GM18498 (cell line): ENCODE measurements around the gene TMEM143.
A peak's percentile ranks its signal among the peaks of the same experiment; 100 is the strongest.
"Not testable (repeated sequence)": the region's sequence is repeated elsewhere in the genome, so short reads cannot be mapped to it uniquely, and the experiment has no call there.

Source experiments
- ATAC-seq: cut with Tn5 transposase; IDR thresholded peaks from one replicate; pipeline ENCODE4 v1.9.1; 2021; ENCODE audit warnings: mild to moderate bottlenecking, moderate library complexity; ENCODE audit not compliant: unreplicated experiment

Gene TMEM143

DNA sequence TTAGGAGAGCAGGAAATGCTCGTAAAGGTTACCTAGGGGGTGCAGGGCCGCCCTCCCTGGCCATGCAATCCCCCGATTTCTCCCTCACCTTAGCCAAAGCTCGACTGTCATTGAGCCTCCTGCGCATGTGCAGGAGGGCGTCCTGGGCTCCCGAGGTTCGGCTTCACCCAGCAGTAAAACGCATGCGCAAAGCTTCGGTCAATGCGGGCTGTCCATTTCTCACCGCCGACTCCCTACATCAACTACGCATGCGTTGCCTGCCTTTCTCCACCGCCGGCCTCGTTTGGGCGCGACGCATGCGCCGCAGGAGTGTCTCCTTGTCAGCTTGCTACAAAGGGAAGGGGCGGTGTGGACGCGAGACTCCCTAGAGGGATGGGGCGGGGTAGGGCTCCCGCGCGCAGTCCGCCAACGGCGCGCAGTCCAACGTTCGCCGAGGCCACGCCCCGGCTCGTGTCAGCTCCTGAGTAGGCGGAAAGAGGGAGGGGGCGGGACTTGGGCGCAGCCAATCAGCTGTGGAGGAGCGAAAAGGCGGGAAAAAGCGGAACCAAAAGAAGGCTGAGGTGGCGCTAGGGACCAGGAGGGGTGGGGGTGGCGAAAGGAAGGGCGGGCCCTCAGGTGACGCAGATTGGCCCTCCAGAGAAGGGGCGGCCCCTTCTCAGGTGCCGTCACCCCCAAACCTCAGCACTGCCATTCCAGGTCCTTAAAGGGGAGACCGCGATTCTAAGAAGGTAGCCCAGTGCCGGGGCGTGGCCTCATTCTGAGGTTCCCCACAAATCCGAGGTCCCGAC is at the start of gene TMEM143, which contains the start of gene SYNGR4:
TSS of gene TMEM143 (minus strand) at position 131 of the 788 bp plus-strand sequence. CDS start at position 111, 20 bp downstream.
TSS of gene SYNGR4 (plus strand) at position 558 of the 788 bp plus-strand sequence. CDS start 1,476 bp downstream, outside the sequence.
- peak; percentile 84 for ATAC-seq

DNA sequence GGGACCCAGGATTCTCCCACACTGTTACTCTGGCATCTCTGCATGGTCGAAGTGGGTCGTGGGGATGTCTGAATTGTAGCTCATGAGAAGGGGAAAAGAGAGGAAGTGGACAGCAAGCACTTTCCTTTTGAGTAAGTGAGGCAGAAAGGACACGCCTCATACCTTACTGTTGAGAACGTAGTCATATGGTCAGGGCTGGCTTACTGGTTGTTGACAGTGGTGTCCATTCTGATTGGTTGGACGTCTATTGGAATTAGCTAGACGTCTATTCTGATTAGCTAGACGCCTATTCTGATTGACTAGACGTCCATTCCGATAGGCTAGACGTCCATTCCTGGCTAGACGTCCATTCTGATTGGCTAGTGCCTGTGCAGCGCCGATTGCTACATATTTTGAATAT is 42.1 kb upstream of the TMEM143 start:
- no peak for ATAC-seq

DNA sequence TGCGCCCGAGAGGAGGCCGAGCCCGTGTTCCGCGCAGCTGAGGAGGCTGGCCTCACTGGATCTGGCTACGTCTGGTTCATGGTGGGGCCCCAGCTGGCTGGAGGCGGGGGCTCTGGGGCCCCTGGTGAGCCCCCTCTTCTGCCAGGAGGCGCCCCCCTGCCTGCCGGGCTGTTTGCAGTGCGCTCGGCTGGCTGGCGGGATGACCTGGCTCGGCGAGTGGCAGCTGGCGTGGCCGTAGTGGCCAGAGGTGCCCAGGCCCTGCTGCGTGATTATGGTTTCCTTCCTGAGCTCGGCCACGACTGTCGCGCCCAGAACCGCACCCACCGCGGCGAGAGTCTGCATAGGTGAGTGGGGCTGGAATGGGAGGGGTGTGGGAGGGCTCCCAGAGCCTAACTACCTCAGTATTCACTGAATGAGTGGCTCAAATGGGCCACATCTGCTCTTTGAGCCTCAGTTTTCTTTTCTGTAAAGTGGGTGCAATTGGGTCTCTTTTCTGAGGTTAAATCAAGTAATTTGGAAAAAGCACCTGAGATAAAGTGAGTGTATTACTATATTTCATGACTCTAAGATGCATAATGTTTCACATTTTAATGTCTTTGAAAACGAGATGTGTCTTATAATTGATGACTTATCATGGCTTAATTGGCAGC is 41.4 kb upstream of the TMEM143 start:
- ATAC-seq, result no peak

DNA sequence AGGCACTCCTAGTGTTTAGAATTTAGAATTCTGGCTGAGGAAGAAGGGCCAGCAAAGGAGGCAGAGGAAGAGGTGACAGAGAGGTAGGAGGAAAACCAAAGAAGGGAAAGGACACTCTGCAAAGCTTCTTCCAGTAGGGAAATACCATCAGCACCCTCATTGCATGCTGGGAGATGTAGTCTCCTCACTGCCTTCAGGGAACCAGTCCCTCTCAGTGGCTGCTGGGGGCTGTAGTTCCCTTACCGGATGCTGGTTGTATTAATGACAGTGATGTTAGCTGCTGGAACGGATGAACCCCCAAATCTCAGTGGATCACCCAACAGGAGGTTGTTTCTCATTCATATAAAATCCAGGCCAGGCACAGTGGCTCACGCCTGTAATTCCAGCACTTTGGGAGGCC is 39.9 kb upstream of the TMEM143 start:
- peak; percentile 72 for ATAC-seq

DNA sequence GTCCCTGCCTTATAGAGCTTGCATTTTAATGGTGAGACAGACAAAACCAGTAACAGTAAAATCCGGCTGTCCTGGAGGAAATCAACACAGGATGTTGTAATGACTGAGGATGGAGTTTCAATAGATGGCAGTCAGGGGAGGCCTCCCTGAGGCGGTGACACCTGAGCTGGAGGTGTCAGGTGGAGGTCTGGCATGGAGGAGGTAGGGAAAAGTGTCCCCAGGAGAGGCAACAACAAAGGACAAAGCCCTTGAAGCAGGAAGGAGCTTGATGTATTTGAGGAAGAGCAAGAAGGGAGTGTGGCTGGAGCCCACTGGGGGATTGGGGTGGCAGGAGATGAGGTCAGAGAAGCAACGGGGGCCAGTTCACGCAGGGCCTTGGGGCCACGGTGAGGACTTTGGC is 37.5 kb upstream of the TMEM143 start:
- no peak for ATAC-seq

DNA sequence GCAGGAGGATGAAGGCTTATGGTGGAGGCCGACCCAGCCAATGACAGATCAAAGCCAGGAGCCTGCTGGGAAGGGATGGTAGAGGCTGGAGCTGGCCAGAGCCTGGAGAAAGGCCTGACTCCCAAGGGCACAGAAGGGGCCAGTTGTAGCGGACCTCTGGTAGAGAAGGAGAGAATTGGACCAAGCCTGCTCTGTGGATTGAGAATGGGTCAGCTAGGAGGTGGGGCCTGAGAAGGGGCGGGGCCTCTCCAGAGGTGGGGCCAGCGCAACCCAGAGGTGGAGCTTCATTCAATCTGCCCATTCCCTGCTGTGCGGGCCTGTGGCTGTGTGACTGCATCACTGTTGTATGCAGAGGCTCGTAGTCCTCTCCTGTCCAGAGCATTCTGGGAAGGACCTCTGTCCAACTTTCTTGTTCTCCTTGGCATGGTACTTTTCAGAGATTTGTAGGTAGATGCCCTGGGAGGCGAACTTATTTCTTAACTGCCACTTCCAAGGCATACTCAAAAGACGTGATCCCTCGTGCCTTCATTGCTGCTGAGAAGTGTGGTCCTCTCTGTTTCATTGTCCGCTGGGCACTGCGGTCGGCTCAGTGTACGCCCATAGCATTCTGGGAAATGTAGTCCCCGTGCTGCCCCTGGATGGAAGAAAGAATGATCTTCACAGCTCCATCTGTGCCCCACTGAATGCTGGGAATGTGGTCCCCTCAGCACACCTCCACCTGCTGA is 36.4 kb upstream of the TMEM143 start:
- no peak for ATAC-seq

DNA sequence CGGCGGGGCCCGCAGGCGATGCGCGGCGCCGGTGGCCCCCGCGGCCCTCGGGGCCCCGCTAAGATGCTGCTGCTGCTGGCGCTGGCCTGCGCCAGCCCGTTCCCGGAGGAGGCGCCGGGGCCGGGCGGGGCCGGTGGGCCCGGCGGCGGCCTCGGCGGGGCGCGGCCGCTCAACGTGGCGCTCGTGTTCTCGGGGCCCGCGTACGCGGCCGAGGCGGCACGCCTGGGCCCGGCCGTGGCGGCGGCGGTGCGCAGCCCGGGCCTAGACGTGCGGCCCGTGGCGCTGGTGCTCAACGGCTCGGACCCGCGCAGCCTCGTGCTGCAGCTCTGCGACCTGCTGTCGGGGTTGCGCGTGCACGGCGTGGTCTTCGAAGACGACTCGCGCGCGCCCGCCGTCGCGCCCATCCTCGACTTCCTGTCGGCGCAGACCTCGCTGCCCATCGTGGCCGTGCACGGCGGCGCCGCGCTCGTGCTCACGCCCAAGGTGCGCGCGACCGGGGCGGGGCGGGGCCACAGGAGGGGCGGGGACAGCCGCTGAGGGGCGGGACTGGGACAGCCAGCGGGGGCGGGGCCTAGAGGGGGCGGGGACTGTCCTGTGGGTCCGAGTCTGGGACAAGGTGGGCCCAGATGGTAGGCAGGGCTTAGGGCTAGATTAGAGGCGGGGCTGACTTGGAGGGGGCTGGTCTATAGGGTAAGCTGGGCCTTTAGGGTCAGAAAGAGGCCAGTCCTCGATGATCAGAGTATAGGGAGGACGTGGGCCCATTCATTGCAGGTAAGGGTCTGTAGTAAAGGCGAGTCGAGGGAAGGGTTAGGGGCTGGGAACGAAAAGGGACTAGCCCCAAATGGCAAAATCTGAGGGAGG is 34.9 kb upstream of the TMEM143 start:
- ATAC-seq, result no peak

DNA sequence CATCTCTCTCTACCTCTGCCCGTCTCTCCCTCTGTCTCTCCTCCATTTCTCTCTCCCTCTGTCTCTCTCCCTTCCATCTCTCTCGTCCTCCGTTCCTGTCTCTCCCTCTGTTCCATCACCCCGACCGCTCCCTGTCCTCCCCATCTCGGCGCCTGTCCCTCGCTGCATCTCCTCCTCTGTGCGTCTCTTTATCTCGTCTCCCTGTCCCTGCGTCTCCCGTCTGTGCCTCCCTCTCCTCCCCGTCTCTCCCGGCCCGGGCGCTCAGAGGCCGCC is 34.3 kb upstream of the TMEM143 start:
- no peak for ATAC-seq

DNA sequence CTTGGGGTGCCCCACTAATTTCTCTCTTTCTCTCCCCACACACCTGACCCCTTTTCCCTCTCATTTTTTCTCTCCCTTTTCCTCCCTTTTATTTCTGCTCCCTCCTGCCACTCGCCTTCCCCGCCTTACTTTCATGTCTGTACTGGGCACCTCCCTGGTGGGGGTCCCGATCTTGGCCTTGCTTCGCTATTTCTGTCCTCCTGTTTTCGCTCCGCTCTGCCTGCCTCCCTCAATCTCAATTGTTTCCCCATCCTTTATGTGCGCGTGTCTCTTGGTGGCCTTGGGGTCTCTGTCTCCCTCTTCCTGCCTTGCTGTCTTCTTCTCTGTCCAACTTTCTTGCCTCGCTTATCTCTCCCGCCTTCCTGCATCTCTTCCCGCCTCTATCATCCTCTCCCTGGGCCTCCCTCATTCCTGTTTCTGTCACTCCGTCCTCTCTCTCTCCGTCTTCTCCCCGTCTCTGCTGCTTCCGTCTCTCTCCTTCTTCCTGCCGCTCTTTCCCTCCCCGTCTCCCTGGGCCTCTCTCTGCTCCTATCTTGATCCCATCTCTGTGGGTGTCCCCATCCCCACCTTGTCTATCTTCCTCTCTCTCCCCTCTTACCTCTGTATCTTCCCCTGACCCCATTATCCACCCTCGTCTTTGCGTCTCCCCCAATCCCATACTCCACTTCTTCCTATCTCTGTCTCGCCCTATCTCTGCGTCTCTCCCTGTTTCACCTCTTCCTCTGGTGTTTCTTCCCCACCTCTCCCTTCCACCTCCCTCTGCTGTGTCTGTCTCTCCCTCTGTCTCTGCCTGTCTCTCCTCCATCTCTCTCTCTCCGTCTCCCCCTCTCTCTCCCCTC is 33.7 kb upstream of the TMEM143 start:
- no peak for ATAC-seq

DNA sequence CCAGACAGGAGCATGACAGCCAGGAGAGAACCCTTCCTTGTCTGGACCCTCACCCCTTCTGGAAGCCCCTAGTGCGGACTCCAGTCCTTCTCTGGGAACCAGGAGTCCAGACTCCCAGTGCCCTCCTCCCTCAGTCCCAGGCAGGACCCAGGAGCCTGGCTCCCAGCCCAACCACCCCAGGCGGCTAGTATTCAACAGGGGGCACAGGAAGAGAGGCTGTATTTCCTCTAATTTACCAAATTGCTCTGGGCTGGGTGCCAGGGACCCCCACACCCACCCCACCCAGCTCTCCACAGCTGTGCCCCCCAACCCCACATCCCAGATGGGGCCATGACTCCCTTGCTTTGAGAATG is 33.1 kb upstream of the TMEM143 start:
- no peak for ATAC-seq

DNA sequence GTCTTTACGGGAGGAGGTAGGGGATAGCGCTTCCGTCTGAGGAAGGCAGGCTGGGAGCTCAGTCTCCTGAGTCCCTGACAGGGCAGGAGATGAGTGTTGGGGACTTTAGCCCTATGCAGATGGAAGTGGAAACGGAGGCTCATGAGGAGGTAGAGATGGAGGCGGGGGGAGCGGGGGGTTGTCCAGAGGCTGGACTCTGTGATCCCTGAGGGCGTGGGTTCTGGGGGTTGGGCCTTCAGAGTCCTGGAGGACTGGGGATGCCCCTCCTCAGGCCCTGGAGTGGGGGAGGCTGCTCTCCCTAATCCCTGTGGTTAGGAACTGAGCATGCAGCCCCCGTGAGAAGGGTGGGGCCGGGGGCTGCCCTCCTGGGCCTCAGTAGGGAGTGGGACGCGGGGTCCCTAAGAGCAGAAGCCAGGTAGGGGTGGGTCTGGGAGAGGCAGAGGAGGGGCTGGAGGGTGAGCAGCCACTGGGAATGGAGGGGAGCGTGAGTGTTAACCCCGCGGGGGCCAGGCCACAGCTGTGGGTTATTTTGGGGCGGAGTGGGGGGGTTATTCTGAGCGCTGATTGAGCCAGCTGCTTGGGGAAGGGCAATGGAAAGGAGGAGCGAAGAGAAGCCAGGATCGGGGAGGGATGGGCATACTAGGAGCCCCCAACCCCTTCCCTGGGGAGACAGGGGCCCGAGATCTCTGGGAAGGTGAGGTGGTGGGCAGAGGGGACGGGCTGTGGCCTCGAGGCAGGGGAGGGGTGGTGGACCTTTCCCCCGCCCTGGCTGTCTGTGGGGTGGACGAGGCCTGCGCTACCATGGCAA is 32.5 kb upstream of the TMEM143 start:
- no peak for ATAC-seq

DNA sequence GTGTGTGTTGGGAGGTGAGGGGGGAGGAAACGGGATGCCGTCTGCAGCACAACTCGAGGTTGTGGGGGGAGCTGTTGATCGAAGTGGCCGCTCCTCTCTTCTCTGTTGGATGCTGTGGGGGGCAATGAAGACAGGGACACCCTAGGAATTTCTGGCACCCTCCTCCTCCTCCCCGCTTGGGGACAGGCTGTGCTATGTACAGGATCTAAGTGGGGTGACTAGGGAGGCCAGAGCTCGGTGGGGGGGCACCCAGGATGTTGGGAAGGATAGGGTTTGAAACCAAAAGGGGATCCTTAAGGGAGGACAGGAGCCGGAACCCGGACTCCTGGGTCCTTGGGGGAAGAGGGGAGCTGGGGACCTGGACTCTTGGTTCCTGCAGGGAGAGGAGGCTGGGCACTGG is 31.8 kb upstream of the TMEM143 start:
- ATAC-seq, result no peak

DNA sequence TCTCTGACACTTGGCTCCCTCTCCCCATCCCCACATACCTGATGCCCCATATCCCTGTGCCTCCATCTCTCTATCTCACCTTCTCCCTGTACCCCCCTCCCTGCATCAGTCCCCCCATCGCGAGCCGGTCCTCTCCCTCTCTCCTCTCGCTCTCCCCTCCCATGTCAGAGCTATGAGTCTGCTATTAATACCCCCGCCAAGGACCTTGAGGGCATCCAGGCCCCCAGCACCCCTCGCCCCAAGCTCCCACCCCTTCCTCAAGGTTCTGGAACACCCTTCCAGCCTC is 31.4 kb upstream of the TMEM143 start:
- no peak for ATAC-seq

DNA sequence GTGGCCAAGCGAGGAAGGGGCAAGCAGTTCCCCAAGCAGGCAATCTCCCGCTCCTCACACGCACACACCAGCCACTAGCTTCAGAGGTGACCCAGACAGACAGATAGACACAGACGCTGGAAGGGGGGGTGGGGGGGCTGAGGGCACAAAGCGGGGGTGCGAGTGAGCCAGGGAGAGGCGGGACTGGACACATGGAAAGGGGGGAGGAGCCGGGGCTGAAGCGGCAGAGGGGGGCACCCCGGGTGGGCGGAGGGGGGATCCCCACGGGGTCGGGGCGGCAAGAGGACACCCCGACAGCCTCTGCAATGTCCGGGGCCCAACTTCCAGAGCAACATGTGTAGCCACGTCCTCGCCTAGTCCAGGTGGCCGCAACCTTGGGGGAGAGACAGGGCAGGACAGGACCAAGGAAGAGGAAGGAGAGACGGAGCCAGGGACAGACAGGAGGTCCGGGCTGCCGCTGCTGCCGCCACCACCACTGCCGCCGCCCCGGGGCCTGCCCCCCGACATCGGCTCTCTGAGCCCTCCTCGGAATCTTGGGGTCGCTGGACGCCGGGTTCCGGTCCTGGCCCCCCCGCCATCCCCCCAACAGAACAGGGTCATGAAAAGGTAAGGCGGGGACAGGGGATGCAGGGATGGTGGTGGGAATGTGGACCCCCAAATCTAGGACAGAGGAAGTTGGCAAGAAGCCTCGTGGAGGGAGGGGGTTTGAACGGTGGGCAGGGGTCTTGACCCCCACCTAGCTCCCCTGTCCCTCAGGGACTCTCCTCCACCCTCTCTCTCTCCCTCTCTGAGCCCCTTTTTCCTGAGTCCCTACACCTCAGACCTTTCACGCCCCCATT is 30.8 kb upstream of the TMEM143 start:
- no peak for ATAC-seq

DNA sequence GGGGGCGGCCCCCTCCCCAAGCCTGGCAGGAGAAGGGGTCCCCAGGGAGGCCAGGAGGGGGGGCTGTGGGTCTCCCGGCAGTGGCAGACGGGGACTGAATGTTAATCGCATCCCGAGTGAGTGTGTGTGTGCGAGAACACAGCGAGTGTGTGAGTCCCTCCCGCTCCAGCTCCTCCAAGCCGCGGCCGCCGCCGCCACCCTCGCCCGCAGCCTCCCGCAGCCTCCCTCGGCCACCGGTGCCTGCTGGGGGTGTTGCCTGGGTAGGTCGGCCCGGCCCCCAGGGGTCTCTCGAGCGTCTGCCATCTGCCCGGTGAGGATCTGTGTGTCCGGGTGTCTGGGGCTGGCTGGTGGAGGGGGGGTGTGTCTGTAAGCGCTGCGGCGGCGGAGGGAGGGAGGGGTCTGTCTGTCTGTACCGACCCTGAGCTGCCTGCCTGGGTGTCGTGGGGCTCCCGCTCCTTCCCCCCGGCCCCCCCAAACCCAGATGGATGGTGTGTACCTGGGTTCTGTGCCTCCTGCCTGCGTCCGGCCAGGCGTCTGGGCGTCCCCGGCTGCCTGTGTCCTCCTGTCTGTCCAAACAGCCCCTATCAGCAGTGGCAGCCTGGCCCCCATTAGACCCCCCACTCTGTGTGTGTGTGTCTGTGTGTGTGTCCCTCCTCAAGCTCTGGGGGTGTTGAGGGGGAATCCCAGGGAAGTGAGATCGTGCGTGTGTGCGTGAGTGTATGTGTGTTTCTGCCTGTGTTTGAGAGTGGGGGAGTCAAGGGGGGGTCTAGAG is 30.0 kb upstream of the TMEM143 start, which contains the start of gene GRIN2D:
TSS of gene GRIN2D (plus strand) at position 110 of the 772 bp plus-strand sequence. CDS start 4,725 bp downstream, outside the sequence.
- no peak for ATAC-seq

DNA sequence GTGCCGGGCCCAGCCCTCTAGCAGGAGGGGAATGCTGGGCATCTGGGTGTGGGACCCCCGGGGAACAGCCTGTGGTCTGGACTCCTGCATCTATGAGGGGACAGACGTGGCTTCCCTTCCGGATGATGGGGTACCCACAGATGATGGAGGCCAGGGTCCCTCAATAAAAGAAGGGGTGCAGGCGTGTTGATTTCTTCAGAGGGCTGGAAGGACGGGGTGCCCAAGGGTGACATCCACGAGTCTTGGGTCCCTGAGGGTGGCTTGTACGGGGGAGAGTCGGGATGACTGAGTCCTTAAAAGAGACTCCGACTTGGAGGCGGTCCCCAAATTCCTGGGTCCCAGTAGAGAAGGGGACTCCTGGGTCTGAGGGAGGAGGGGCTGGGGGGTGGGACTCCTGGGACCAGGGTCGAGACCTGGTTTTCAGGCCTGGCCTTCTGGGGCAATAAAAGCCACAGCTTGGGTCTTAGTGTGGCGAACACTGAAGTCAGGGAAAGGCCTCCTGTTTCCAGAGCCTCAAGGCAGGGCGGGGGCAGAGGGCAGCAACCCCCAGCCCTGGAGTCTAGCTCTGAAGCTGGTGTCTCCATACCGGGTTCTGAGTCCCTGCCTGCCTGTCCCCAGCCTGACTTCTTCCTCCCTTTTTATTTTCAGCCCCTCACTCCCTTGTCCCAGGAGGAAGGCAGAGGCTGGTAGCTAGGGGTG is 29.3 kb upstream of the TMEM143 start:
- ATAC-seq, result no peak

DNA sequence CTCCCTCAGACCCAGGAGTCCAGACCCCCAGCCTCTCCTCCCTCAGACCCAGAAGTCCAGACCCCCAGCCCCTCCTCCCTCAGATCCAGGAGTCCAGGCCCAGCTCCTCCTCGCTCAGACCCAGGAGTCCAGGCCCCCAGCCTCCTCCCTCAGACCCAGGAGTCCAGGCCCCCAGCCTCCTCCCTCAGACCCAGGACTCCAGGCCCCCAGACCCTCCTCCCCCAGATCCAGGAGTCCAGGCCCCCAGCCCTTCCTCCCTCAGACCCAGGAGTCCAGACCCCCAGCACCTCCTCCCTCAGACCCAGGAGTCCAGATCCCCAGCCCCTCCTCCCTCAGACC is 28.2 kb upstream of the TMEM143 start:
- ATAC-seq, result not testable (repeated sequence)
